22Rv1 (cell line): ENCODE results near the gene AHNAK.

Source experiments
- H3K27ac ChIP-seq: fragments of 450-650 bp; 2 replicates; pipeline ENCODE4 v1.5.1; 2017
- CTCF ChIP-seq: fragments of 450-650 bp; IDR thresholded peaks from 2 replicates; pipeline ENCODE4 v1.5.1; 2017; ENCODE audit warnings: mild to moderate bottlenecking
- ZFX ChIP-seq: fragments of 450-650 bp; IDR thresholded peaks from 2 replicates; pipeline ENCODE4 v1.6.1; 2017; ENCODE audit warnings: antibody characterized with exemption, borderline replicate concordance

The AHNAK gene

DNA sequence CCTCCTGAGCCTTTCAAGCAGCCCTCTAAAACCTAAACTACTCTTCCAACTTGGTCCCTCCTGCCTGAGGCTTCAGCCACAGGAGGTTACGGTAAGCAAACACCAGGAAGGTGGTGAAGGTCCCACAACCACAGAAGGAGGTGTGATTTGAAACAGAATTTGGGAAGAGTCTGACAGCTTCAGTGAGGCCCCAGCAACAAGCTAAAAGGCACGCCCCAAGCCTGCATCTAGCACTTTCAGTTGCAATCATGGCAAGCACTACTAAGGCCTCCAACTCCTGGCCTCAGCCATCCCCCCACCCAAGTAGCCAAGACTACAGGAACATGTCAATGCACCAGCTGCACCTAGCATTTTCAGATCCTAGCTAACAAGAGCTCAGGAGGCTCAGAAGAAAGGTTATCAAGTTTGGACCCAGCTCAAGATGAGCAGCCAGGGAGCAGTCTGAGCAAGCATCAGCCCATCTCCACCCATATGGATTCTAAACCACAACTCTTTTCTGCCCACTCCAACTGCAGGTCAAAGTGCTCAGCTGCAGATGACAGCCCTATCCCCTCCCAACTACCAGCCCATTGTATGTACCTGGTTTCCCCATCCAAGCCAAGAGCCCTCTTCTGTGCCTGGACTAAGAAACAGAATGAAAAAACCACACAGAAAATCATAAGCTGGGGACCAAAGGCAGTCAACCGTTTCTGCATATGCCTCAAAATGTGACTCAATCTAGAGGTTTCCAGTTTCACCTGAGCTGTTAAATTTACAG, 10.4 kb upstream of the AHNAK start:
- peak overlapping the region; percentile 79 for H3K27ac ChIP-seq
- TF ChIP-seq ZFX = no peak
- no peak for TF ChIP-seq CTCF

DNA sequence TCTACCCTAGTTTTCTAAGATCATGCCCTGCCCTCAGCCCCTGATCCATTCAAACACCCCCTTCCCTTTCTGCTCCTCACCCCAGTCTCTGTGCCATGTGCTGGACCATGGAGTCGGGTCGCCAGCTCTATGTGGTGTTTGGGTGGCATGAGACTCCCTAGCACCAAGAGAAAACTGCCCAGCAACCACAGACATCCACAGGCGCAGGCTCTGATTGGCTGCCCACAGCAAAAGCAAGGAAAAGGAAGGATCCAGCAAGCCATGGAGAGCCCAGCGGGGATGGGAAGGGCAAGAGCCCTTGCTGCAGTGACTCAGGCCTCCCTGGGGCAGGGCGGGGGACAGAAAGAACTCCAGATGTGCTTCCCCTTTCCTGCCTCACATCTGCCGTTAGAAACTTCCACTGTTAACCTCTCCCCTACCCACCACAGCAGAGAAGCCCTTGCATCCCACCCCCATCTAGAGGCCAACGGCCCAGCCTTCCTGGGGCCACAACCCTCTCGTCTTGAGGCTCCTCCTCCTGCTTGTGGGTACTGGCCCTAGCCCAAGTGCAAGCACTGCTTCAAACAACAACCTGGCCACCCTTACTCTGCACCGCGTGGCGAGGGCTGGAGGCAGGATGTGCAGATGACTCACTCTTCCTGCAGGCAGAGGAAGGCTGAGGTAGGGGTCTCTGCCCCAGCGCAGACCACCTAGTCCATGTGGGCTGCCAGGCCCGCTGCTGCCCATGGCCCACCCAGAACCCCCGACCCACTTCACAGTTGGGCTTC, 9.7 kb upstream of the AHNAK start:
- TF ChIP-seq CTCF (no peak), ZFX (no peak)
- peak overlapping the region; percentile 79 for H3K27ac ChIP-seq

GRCh38 chr11:62555464-62556107, 9.0 kb upstream of the AHNAK start:
- H3K27ac ChIP-seq = peak overlapping the region; percentile 79

DNA sequence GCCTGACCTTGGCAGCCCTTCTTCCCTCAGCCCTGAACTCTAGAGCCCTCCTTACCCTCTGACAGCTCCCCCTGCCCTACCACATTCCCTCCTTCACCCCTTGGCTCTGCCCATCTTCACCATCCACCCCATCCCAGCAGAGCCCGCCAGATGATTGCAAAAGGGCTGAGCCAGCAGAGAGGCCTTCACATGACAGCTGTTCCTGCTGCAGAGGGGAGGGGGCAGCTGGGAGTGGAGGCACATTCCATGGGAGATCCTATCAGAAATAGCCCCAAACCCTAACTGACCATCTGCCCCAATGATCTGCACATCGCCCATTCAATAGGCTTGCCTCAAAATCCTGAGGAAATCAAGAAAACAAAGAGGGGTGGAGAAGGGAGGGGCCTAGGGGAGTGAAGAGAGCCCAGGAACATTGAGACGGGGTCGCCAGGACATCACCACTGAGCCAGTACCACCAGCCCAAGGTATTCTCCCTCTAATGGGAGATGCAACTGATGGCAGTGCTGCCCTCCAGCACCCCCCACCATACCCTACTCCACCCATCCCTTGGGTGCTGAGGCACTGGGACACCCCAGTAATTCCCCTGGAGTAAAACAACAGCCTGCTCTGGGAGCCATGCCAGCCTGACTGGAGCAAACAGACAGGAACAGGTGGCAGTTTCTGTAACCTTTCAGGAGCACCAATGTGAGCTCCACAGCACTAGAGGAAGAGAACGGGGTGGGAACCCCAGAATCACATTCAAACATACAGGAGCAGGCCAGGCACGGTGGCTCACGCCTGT, 8.0 kb upstream of the AHNAK start:
- peak overlapping the region; percentile 83; the same call in 1 of the 2 replicates for H3K27ac ChIP-seq

More at GRCh38 chr11:62555464-62556107, 9.0 kb upstream of the AHNAK start:
- TF ChIP-seq ZFX (no peak), CTCF (no peak)

DNA sequence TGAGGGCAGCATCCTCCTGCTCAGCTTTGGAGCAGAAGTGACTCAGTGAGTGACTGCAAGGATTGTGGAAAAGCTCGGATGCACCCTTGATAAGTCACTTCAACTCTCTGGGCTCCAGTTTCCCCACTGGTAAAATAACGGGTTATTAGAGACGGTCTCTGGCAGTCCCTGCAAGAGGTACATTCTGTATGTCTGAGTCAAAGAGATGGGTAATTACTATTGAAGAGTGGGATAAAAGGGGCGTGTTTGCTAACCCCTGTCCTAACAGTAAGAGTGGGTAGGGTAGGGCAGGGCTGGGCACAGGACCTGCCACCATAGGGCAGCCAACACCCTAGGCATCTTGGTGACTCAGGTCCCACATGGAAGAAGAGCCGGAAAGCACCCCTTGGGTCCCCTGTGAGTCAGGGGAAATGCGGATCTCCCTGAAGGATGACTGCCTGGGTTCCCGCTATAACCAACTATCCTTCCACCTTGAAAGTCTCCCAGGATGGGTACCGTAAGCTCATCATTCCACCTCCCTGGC, 7.3 kb upstream of the AHNAK start:
- TF ChIP-seq ZFX (no peak), CTCF (no peak)
- peak overlapping the region; percentile 83 for H3K27ac ChIP-seq

More for the DNA sequence above, 8.0 kb upstream of the AHNAK start:
- TF ChIP-seq CTCF (no peak), ZFX (no peak)

DNA sequence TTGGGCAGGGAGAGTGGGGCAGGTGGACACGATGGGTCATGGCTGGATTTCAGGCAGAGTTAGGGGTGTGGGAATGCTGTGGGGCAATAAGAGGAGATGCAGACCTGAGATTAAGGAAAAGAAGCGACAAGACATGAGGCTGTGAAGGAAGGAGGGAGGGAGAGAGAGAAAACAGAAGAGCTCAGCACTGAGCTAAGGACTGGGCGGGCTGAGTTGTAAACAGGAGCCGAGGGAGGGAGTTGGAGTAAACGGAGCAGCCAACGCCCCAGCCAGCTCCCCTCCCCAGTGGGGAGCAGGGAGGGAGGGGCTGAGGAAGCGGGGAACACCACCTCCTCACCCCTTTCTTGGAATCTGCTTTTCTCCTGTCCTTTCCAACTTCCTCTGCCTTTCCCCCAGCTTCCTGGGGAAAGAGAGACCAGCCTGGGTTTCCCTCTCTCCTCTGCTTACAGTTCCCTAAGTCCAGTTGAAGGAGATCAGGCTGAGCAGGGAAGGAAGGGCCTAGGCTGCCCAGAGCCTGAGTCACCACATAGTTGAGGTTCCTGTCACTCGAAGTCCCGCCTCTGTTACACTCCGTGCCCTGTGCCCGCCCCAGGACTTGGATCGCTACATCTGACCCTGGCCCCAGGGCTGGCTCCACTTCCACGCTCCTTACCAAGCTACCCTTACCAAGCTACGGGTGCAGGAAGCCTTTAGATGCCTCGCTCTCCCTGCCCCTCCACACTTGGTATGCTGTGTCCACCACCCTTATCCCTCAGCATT, 6.7 kb upstream of the AHNAK start:
- TF ChIP-seq ZFX (no peak), CTCF (no peak)
- peak overlapping the region; percentile 83 for H3K27ac ChIP-seq
